Activated CD4-positive, alpha-beta T cell treated with anti-CD3 and anti-CD28 coated beads, Interleukin-2, amount 50 U/mL, for 1 hour (primary cell): ENCODE data around the gene PRKN.

Experiments
- DNase-seq: peaks from one replicate; pipeline ENCODE4 v3.0.0-alpha.2; 2020

PRKN gene

DNA sequence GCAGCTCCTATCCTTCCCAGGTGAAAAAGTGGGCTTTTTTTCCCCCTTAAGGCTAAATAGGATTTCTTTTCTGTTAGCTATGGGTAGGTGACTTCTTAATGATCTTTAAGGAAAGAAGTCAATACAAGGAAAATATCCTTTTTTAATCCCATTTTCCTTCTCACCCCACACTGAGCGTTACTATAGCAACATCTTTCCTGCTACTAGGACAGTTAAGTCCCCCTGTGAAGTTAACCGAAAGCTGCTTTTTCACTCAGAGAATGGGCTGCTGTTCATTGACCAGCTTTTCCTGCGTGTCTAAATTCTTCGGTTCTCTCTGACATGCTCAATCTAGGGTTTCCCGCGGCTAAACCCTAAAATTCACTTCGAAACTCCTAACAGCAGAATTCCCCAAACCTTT is 1280.6 kb downstream of the PRKN start:
- DNase-seq = no peak

DNA sequence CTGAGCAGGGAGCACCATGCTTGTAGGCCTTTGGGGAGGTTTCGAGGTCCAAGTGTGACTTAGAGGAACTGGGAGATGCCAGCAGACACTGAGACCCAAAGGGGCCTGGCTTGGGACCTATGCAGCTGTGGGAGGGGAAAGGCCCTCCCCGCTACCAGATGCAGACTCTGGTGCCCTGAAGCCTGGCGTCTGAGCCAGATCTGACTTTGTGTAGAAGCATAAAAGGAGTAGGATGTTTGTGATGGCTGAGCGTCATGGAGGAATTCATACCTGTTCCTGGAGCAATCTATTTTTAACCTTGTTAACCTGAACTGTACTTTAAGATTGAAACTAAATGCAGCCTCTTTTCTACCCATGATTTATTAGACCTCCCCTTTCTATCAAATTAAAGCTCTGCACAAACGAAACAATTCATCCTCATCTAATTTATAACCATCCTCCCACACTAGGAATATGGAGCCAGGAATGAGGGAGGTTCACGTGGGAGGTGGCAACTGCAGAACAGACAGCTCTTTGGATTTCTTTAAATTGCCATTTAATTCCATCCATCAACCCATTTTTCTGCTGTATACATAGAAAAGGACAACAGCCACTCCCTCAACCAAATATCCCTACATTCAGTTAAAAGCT is 1281.2 kb downstream of the PRKN start:
- DNase-seq = no peak

DNA sequence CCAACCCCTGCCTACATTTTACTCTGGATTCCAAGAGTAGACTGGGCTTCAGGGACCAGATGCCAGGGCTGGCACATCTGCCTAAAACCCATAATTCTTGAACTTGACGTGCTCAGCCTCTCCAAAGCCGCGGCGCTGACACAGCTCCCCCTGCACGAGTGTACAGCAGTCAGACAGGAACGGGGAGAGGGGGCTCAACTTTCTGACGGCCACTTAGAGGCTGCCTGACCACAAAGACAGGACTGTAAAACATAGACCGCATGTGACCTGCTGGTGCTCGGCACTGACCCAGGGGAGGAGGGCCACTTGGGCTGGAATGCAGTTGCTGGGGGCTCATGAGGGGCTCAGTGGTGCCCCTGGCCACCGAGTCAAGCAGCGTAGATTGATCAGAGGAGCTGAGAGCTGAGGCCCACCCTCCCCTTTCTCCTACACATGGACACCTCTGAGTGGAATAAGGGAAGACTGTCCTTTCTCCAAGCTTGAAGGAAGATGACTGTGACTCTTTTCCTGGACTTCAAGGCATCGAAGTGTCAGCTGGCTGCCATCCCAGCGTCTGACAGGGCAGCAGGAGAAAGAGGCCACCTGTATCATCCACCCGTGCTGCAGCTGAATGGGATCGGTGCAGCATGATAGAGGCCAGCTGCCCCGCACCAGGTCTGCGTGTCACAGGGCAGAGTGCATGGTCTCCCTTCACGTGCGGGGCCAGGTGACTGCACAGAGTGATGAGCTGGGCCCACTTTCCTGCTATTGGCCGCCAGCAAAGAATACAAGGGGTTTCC is 1282.4 kb downstream of the PRKN start:
- DNase-seq = no peak

DNA sequence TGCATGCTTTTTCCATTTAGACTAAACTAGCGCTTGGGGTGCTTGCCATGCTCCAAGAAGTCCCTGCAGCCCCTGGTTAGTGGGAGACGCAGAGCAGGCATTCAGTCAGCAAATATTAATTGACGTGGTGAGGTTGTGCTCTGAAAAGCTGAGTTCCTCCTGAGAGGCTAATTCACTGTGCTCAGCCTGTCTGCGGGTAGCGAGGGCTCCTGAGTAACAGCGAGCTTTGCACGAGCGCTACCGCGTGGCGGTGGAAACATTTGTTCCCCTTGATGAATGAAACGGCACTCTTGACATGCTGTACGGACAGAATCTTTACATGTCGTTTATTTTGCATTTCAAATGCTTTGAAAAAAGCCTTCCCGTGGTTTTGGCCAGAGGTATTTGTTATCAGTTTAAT is 1283.1 kb downstream of the PRKN start:
- no peak for DNase-seq

DNA sequence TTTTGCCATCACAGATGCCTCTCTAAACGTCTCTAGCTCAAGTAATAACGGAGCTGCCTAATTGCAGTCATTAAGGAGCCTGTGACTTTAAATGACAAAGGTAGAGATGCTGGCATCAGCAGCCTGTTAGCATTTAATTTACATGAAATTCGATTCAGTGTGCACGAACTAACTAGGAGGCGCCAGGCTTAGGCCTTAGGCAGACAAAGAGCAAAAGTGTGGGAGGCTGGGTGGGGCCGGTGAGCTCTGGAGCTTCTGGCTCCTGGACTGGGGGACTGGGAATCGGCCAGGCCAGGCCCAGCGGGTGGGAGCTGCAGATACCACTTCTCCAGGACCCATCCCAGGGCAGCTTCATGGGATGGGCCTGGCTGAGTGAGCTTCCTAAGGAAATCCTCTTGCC is 1283.7 kb downstream of the PRKN start:
- DNase-seq = no peak

DNA sequence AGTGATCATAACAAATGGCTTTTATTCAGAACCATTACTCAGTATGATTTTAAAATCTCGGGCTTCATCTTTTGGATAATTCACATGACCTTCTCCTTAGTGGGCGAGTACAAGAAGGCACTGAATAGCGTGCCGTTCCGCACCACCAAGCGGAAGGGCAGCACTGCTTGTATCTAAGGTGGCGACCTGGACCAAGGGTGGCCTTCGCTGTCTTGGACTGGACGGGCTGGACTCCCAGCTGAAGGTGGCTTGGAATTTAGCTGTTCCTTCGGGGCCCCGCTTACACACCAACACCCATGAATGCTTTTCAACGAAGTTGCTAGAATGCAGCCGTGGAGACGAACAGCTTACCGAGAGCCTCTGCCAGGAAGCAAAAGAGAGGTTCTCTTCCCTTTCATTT is 1285.1 kb downstream of the PRKN start:
- no peak for DNase-seq

DNA sequence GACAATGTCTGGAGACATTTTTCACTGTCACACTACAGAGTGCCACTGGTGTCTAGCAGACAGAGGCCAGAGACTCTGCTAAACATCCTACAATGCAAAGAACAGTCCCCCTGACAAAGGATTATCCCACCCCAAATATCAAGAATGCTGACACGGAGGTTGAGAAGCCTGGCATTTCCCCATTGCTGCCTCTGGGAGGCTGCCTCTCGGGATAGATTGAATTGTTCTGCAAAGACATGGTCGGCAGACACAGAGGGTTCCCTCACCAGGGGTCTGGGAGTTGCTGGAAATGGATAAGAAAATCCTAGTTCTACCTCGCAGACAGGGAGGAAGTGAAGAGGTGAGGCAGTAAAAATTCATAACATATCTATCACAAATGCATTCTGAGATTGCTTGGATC is 1287.3 kb downstream of the PRKN start:
- DNase-seq = no peak

DNA sequence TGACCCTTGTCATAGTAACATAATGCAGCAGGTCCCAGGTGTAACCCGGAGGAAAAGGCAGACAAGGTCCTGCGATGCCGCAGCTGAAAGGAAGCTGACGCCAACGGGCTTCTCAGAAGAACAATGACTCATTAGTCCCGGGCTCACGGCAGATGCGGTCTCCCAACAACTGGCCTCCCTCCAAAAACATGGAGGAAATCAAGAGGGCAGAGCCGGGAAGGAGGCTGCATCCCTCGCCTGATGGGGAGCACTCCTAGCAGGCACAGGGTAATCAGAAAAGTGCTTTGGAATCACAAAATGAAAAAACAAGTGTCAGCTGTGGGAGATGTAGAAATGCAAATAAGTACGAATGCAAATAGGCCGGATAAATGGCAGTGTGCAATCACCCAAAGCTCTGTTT is 1288.5 kb downstream of the PRKN start:
- no peak for DNase-seq

DNA sequence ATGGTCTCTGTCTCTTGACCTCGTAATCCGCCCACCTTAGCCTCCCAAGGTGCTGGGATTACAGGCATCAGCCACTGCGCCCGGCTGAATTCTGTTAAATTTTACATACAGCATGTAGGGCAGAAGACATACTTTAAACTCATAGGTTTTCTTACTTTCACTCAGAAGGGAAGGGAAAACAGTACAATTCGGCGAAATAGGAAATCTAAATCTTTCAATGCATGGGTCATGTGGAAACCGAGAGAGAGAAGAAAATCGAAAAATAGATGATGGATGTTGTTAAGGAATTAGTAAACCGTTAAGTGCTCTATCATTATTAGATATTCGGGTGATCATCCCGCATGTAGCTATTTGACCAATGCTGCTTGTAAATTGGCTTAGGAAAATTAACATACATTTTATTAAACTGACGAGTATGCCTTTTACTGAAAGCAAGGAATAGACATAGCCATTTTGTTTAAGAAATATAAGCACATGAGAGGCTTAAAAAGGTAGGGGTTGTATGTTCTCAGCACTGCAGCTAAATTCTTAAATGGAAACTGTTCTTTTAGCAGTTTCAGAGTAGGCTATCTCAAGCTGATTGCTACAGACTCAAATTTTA is 1289.0 kb downstream of the PRKN start:
- DNase-seq = no peak

DNA sequence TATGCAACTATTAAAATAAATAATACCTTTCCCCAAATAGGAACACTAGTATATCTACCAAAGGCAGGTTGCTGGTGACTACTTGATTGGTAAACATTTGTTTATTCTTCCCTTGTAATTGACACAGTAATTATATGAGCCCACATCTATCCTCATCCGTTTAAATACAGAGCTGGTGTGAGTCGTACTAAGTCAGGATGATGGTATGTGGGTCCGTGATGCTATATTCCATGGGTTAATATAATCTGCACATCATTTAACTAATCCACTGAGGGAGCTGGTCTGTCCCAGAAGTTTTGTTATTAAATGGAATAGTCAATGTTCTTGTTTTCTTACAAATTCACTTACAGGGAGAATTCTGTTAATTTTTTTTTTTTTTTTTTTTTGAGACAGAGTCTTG is 1289.7 kb downstream of the PRKN start:
- no peak for DNase-seq

DNA sequence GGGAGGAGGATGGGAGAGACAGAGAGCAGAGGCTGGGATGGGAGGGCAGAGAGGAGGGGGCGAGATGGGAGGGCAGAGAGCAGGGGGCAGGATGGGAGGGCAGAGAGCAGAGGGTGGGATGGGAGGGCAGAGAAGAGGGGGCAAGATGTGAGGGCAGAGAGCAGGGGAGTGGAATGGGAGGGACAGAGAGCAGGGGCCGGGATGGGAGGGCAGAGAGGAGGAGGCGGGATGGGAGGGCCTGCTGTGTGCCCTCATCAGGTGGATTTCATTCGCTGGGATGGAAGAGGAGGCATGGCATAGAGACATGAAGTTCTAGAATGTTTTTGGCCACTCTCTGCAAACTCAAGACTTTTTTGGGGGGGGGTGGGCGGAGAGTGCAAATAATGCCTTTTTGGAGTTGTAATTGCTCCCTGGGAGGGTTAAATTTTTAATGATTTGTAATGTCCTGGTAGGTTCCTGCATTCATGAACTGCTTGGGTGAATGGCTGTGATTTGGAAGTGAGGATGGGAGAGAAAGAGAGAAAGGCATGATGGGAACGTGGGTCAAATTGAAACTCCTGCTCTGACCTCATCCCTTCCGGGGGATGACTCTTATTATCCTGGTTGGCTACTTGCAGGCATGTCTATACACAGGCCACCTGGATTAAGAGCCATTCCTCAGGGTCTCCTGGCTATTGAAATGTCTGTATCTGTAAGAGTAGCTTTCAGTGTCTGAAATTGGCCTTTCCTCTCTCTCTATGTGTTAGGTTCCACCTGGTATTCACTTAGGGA is 1291.3 kb downstream of the PRKN start:
- no peak for DNase-seq

DNA sequence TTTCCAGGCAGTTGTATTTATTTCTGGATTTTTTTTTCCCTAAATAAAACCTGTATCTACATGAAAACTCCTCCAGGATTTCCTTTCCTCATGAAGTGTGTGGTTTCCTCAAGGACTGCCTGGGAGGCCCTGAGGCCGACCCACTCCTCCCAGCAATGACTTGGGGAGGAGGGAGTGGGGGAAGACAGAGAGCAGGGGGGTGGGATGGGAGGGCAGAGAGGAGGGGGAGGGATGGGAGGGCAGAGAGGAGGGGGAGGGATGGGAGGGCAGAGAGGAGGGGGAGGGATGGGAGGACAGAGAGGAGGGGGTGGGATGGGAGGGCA is 1291.9 kb downstream of the PRKN start:
- no peak for DNase-seq

DNA sequence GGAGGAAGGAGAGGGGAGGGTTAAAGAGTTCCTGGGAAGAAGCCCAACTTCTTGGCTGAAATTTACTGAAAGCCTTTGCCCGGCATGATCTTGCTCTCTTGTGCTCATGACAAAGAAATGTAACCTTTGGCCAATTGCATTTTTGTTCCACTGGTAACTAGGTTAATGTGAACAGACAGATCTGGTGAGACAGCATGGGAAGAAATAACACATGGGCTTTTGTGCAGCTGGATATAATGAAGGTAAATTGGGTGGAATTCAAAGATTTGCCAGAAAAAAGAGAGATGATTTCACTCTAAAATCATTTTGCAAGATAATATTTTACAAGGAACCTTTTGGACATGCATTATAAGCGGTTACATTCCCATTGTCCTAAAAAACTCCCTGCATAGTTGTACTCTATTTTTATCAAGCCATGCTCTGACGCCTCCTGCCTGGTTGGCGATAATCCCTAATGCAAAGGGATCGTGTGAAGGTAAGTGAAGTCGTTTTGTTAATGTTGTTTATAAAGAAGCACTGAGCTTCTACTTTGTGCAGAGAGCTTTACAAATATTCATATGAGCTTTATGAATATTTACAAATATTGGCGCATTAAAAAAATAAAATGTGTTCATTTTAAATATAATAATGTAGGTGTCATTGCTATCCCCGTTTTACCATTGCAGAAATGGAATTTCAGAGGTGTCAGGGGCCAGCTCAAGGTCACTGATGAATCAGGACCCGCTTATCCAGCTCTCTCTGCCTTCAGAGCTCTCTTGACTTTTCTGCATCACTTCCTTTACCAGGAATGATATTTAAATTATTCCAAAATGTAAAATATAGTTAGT is 1292.4 kb downstream of the PRKN start:
- DNase-seq = no peak

DNA sequence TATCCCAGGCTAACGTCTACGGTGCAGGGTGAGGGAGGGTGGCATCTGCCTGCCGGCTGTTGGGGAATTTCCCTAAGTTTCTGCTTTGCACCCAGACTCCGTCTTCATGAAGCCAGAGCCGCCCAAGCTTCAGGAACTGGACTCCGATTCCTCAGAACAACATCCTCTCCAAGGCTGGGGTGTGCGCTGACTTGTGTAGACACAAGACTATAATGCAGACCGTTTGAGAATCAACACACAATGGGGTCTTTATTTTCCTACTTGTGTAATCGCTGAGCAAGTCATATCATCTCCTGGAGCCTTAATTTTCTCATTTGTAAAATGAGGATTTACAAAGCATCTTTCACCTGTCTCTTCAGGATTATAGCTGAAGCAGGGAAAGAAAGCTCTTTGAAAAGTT is 1293.2 kb downstream of the PRKN start:
- DNase-seq = no peak

DNA sequence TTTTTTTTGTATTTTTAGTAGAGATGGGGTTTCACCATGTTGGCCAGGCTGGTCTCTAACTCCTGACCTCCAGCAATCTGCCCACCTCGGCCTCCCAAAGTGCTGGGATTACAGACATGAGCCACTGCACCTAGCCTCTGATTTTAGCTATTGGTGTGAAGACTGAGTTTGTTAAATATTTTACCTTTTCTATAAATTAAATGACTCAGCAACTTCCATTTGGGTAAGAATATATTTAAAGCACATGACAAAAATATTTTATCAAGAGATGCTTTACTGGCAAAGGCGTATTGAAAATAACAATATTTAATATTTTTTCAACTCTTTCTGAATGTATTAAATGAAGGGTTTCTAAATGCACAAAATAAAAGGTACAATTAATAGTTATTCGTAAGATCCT is 1295.0 kb downstream of the PRKN start:
- no peak for DNase-seq

DNA sequence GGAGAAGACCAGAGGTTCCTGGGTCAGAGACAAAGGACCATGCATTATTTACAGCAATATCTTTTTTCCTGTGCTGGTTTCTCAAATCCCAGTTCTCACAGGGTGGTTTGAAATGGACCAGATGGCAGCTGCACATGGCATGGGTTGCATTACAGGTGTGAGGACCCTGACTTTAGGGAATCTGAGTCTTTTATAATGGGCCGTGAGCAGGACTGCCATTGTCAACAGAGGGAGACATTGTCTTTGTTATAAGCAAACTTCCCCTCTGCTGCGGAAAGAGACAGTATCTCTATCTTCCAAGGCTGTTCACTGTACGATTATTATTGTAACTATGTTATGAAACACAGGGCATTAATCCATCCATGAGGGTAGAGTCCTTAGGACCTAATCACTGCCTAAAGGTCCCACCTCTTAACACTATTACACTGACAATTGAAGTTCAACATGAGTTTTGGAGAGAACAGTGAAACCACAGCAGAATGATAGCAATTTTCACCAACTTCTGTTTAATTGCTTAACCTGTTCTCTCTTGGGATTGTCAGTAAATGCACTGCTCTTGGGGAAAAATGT is 1297.6 kb downstream of the PRKN start:
- no peak for DNase-seq

DNA sequence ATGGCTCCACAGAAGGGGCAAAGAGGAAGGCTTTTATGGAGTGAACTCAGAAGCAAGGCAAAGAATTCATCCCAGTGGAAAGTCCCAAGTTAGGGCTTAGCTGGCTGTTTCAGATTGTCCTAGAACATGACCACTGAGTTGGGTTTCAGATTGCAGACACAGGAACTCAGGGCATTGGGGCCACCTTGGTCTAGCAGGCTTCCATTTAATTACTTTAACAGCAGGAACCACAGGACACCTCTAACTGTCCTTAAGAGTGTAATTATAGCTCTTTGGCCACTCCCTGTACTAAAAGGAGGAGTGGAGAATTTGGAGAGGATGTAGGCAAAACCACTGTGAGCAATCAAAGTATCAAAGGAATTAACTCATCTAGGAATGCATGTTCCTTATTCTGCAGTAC is 1303.1 kb downstream of the PRKN start:
- DNase-seq = no peak

DNA sequence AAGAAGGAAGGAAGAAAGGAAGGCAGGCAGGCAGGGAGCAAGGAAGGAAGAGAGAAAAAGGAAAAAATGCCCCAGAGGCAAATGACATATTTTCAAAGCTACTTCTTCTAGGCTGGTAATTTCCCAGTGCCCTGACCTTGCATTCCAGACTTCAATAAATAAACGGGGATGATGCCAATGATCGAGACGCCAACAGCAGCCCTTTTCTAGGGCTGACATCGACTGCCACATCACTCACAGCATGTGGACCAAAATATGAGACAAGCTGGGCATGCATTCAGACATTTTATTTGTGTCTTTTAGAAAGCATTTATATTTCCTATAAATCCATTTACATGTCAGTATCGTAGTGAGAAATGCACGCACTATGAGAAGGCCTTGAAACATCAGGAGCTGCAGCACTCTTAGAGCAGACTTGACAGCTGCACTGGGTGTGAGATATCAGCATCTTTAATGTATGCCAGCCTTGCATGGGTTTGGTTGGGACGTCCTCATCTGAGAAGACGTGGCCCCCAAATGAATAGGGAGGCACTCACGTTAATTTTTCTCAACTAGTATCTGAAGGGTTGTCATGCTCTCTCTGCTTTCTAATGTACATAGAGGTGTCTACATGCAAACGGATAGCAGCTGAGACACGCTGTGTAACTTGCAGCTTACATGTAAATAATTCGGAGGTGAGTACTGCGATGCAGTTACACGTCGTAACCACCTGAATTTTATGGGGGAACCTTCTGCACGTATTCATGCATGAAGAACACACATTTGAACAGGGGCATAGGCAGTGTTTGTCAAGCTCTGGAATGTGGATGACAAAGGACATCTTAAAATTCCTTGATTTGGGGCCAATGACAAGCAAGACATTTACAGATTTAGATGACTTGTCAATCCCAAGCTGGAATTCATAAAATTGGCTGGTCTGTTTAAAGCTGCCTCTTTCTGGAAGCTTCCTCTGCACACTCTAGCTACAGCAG is 1304.6 kb downstream of the PRKN start:
- DNase-seq = no peak

DNA sequence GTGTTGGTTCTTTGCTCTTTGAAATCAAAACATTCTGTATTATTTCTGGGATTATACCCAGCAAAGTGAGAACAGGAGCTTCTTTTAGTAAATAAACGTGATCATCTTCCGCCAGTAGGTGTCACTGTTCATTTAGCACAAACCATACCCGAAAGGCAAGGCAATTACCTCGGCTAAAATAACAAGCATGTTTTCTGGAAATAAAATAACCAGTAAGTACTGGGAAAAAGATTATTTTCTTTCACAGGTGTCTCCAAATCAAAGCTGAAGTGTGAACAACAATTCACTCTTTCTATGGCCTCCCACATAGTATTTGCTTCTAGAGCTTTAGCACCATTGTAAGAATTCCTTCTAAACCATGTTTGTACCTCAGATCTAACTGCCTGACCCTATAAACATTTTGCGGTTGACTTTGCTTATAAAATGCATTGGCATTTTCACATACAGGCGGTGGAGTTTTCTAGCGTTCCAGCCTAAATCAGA is 1309.1 kb downstream of the PRKN start:
- DNase-seq = no peak

DNA sequence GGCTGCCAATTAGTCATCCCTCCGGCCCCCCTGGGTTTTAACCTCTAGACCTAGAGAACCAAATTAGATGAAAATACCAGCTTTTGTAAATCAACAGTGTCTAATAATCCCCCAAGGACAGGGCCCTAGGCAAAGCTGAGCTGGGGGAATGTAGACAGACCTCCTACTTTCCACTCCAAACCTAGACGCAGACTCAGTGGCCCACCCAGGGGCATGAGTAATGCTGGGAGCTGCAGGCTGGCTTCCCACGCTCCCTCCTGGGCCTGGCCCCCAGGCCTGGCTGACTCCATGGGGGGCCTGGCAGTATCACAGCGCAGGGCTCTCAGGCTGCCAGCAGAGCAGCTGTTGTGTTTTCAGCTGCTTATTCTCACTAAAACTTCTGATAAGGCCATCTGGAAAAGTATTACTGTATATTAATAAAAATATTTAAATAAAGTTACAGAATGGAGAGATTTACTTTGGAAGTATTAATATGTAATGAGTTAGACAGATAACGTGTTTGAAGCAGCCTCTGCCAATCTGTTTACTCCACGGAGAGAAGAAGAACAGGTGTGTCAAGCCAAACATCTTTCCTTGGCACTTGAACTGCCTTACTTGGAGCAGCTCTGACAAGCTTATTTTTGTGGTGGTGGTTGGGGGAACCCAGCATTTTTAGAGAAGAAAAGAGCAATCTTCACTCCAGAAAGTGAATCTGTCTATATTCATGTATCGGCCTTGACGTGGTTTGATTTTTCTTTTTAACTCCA is 1309.7 kb downstream of the PRKN start:
- no peak for DNase-seq
